SK-N-SH (cell line): ENCODE data around the gene GGCT.

Source experiments
- RXRA ChIP-seq: IDR thresholded peaks from 2 replicates; pipeline ENCODE4 v1.4.0; 2012; ENCODE audit warnings: low read depth, mild to moderate bottlenecking, borderline replicate concordance
- TAF1 ChIP-seq: IDR thresholded peaks from 2 replicates; pipeline ENCODE4 v1.6.1; 2012; ENCODE audit warnings: low read depth, mild to moderate bottlenecking, low read length, moderate library complexity, borderline replicate concordance
- YY1 ChIP-seq: IDR thresholded peaks from 2 replicates; pipeline ENCODE4 v1.4.0; 2012; ENCODE audit warnings: low read depth, mild to moderate bottlenecking
- TF ChIP-seq, protein P1 (sequence below): fragments of 200-600 bp; sonication (generic); IDR thresholded peaks from 2 replicates; pipeline ENCODE4 v1.6.1; 2017; ENCODE audit warnings: antibody characterized with exemption, mild to moderate bottlenecking, moderate library complexity
- TF ChIP-seq, protein P2 (sequence below): IDR thresholded peaks from 2 replicates; pipeline ENCODE4 v1.4.0; 2012; ENCODE audit warnings: low read depth, borderline replicate concordance

GRCh38 chr7:30503274-30504212 is 1.1 kb downstream of the GGCT start:
- TF ChIP-seq YY1 (no peak), RXRA (no peak), TAF1 (no peak)
- TF ChIP-seq, protein P1, sequence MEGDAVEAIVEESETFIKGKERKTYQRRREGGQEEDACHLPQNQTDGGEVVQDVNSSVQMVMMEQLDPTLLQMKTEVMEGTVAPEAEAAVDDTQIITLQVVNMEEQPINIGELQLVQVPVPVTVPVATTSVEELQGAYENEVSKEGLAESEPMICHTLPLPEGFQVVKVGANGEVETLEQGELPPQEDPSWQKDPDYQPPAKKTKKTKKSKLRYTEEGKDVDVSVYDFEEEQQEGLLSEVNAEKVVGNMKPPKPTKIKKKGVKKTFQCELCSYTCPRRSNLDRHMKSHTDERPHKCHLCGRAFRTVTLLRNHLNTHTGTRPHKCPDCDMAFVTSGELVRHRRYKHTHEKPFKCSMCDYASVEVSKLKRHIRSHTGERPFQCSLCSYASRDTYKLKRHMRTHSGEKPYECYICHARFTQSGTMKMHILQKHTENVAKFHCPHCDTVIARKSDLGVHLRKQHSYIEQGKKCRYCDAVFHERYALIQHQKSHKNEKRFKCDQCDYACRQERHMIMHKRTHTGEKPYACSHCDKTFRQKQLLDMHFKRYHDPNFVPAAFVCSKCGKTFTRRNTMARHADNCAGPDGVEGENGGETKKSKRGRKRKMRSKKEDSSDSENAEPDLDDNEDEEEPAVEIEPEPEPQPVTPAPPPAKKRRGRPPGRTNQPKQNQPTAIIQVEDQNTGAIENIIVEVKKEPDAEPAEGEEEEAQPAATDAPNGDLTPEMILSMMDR, result no peak
- TF ChIP-seq, protein P2, sequence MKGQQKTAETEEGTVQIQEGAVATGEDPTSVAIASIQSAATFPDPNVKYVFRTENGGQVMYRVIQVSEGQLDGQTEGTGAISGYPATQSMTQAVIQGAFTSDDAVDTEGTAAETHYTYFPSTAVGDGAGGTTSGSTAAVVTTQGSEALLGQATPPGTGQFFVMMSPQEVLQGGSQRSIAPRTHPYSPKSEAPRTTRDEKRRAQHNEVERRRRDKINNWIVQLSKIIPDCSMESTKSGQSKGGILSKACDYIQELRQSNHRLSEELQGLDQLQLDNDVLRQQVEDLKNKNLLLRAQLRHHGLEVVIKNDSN, result no peak
